Placental epithelial cell (primary cell): ENCODE data around the gene SBK1. TPM values are rescaled to one million over a fixed set of nuclear protein-coding genes. Genes with fewer than 3 reads are reported as not detected.

Experiments
- small RNA-seq: library from RNA; depleted of rRNA; stranded (forward); fragments of <200 nt; gene quantifications from one replicate; pipeline ENCODE3, GENCODE V24; 2012
- total RNA-seq: library from RNA; depleted of rRNA; stranded (reverse); fragments of >200 nt; gene quantifications from 2 replicates; pipeline ENCODE4 v1.2.3, GENCODE V29; 2012

The SBK1 gene
- not detected in 2 replicates for total RNA-seq

DNA sequence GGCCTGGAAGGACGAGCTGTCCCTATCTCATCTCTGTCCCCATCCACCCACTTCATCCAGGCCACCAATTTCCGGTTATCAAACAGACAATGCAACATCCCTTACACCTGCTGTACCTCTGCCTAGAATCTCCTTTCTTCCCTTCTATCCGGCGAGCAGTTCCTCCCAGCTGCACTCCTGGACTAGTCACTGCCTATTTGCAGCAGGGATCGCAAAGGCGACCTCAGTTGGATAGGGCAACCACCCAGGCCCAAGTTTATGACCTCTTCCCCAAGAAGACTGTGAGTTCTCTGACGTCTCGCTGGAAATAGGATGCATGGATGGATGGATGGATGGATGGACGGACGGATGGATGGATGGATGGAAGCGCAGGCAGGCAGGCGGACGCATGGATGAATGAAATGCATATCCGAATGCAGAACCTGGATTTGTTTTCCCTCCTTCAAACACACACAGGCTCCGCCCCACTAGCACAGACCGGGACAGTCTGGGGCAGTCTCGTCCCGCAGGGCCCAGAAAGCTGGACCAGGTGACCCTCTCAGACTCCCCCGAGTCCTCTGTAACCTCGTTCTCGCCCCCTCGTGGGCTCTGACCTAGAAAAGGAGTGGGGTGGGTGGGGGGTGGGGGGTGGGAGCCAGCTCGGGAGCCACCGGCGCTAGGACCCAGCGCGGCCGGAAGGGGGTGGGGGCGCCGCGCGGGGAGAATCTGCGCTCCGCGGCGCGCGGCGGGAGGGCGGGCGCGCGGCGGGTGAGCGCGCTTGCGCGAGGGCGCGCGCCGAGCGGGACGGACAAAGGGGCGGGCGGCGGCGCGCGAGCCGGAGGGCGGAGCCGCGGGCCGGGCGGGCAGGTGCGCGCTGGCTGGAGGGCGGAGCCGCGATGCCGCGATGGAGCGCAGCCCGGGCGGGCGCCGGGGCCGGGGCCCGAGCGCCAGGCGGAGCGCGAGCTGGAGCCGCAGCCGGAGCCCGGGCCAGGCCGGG lies at the start of gene SBK1:
Gene SBK1, plus strand, starts transcription at position 875 of the 976 bp plus-strand sequence. CDS start 24,867 bp downstream, outside the sequence.

GRCh38 chr16:28363408-28363807 lies 71.1 kb downstream of the SBK1 start, which contains the start of gene NPIPB6:
Gene NPIPB6, minus strand, starts transcription at chr16:28363508. Its CDS starts 686 bp downstream, at chr16:28362822.

Small RNAs within 50 kb of the gene (small RNA-seq; reads per million reads assigned to genes)
- gene AC138904.2: not detected

Other genes with a start within 250 kb of the SBK1 start
- under 0.01 TPM in 1 of 2 replicates, not detected in the other for gene GSG1L, start 228.8 kb upstream of the SBK1 start, total RNA-seq
- 88.3 and 108 TPM in 2 replicates for gene XPO6, start 80.6 kb upstream of the SBK1 start, total RNA-seq
- gene NPIPB6, start 71.0 kb downstream of the SBK1 start, total RNA-seq: 3.1 TPM in 1 of 2 replicates, not detected in the other
- gene EIF3CL, start 111.3 kb downstream of the SBK1 start, total RNA-seq: 44.6 and 67.5 TPM in 2 replicates
- not detected in 2 replicates for gene NPIPB7, start 179.8 kb downstream of the SBK1 start, total RNA-seq
- gene CLN3, start 199.5 kb downstream of the SBK1 start, total RNA-seq: 4.3 and 13.4 TPM in 2 replicates
- gene APOBR, start 202.1 kb downstream of the SBK1 start, total RNA-seq: under 0.01 TPM in 1 of 2 replicates, not detected in the other
- gene IL27, start 214.3 kb downstream of the SBK1 start, total RNA-seq: not detected in 2 replicates
- not detected in 2 replicates for gene NUPR1, start 246.4 kb downstream of the SBK1 start, total RNA-seq